Placental epithelial cell (primary cell): ENCODE data around the gene CYP2B6. TPM values are rescaled to one million over a fixed set of nuclear protein-coding genes. Genes with fewer than 3 reads are reported as not detected.

Experiments
- total RNA-seq: library from RNA; depleted of rRNA; stranded (reverse); fragments of >200 nt; gene quantifications from 2 replicates; pipeline ENCODE4 v1.2.3, GENCODE V29; 2012

CYP2B6 gene
- not detected in 2 replicates for total RNA-seq

DNA sequence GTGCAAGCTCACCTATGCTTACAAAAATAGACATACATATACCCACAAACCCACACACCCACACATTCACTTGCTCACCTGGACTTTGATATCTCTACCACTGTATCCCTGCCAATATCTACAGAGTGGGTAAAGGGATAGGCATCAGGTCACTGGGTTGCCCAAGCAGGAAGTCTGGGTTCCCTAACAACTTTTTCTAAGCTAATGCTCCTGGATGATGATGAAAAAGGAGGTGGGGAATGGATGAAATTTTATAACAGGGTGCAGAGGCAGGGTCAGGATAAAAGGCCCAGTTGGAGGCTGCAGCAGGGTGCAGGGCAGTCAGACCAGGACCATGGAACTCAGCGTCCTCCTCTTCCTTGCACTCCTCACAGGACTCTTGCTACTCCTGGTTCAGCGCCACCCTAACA, at the start of gene CYP2B6:
Gene CYP2B6 (plus strand): TSS at position 311 of the 410 bp plus-strand sequence. CDS start 24 bp downstream, at position 335.

Other genes starting within 250 kb of the CYP2B6 start
- gene ACTMAP, start 240.8 kb upstream of the CYP2B6 start, total RNA-seq, result 0.79 and 1.7 TPM in 2 replicates
- gene SNRPA, start 240.1 kb upstream of the CYP2B6 start, total RNA-seq, result 36.1 and 61.5 TPM in 2 replicates
- gene MIA, start 215.8 kb upstream of the CYP2B6 start, total RNA-seq, result 0.79 TPM in 1 of 2 replicates, not detected in the other
- 10.2 and 16.7 TPM in 2 replicates for gene RAB4B, start 213.0 kb upstream of the CYP2B6 start, total RNA-seq
- 60.1 and 71.8 TPM in 2 replicates for gene EGLN2, start 192.1 kb upstream of the CYP2B6 start, total RNA-seq
- gene CYP2A6, start 140.8 kb upstream of the CYP2B6 start, total RNA-seq, result not detected in 2 replicates
- not detected in 2 replicates for gene CYP2A7, start 109.1 kb upstream of the CYP2B6 start, total RNA-seq
- not detected in 2 replicates for gene CYP2A13, start 97.2 kb downstream of the CYP2B6 start, total RNA-seq
- not detected in 2 replicates for gene CYP2F1, start 123.2 kb downstream of the CYP2B6 start, total RNA-seq
- gene CYP2S1, start 201.9 kb downstream of the CYP2B6 start, total RNA-seq, result 0.39 and 1.7 TPM in 2 replicates
- gene AXL, start 227.9 kb downstream of the CYP2B6 start, total RNA-seq, result 66.0 and 380 TPM in 2 replicates